ENCODE results near the gene NCOA1.
A peak's percentile ranks its signal among the peaks of the same experiment; 100 is the strongest.

Gene NCOA1

GRCh38 chr2:24486636-24487205, 4.3 kb upstream of the NCOA1 start:
- Histone ChIP-seq H3K4me3 (ENCODE audit: insufficient read length, low read depth) (no peak overlapping the region), H3K9ac (ENCODE audit: insufficient read length, low read depth) (no peak overlapping the region), H3K4me1 (ENCODE audit: insufficient read depth, insufficient read length) (no peaks in the 10 kb centered on the region), H3K27me3 (ENCODE audit: insufficient read depth, insufficient read length) (peaks cover 16% of the 10 kb centered on the region), H3K36me3 (ENCODE audit: insufficient read depth, insufficient read length, low read length) (no peaks in the 10 kb centered on the region), H3K9me3 (ENCODE audit: insufficient read depth, low read length) (peaks cover 10% of the 10 kb centered on the region; the same call in 1 of the 2 replicates)
- no peak for DNase-seq (ENCODE audit: low read depth, low spot score)
- TF ChIP-seq ZNF274 (IDR thresholded peaks at IDR 0.05; ENCODE audit: low read depth, low read length) (no peak), YY1 (IDR thresholded peaks at IDR 0.05; ENCODE audit: insufficient read depth, insufficient read length) (no peak), SUZ12 (IDR thresholded peaks at IDR 0.05; ENCODE audit: extremely low read depth, insufficient read depth, insufficient read length) (no peak)

GRCh38 chr2:24489465-24490180, 1.4 kb upstream of the NCOA1 start:
- peaks cover 45% of the 10 kb centered on the region for H3K27me3 ChIP-seq (ENCODE audit: insufficient read depth, insufficient read length)
- DNase-seq (ENCODE audit: low read depth, low spot score), result no peak
- TF ChIP-seq YY1 (IDR thresholded peaks at IDR 0.05; ENCODE audit: insufficient read depth, insufficient read length), result no peak
- no peak for TF ChIP-seq SUZ12 (IDR thresholded peaks at IDR 0.05; ENCODE audit: extremely low read depth, insufficient read depth, insufficient read length)
- no peak for TF ChIP-seq ZNF274 (IDR thresholded peaks at IDR 0.05; ENCODE audit: low read depth, low read length)
- H3K4me1 ChIP-seq (ENCODE audit: insufficient read depth, insufficient read length), result peaks cover 3% of the 10 kb centered on the region
- H3K36me3 ChIP-seq (ENCODE audit: insufficient read depth, insufficient read length, low read length), result no peaks in the 10 kb centered on the region
- H3K4me3 ChIP-seq (ENCODE audit: insufficient read length, low read depth), result peak overlapping the region; percentile 42
- H3K9me3 ChIP-seq (ENCODE audit: insufficient read depth, low read length), result peaks cover 3% of the 10 kb centered on the region; the same call in 1 of the 2 replicates
- H3K9ac ChIP-seq (ENCODE audit: insufficient read length, low read depth), result peak overlapping the region; percentile 67

- DNase-seq (ENCODE audit: low read depth, low spot score), result no peak
Observed at GRCh38 chr2:24490181-24490689, 819 bp upstream of the NCOA1 start.

GRCh38 chr2:24491542-24492420, 727 bp downstream of the NCOA1 start:
- DNase-seq (ENCODE audit: low read depth, low spot score), result no peak
- Histone ChIP-seq H3K9me3 (ENCODE audit: insufficient read depth, low read length) (no peaks in the 10 kb centered on the region), H3K4me1 (ENCODE audit: insufficient read depth, insufficient read length) (peaks cover 3% of the 10 kb centered on the region), H3K4me3 (ENCODE audit: insufficient read length, low read depth) (peak overlapping the region; percentile 76), H3K36me3 (ENCODE audit: insufficient read depth, insufficient read length, low read length) (no peaks in the 10 kb centered on the region), H3K9ac (ENCODE audit: insufficient read length, low read depth) (peak overlapping the region; percentile 79), H3K27me3 (ENCODE audit: insufficient read depth, insufficient read length) (peaks cover 46% of the 10 kb centered on the region)
- TF ChIP-seq SUZ12 (IDR thresholded peaks at IDR 0.05; ENCODE audit: extremely low read depth, insufficient read depth, insufficient read length) (no peak), ZNF274 (IDR thresholded peaks at IDR 0.05; ENCODE audit: low read depth, low read length) (no peak), YY1 (IDR thresholded peaks at IDR 0.05; ENCODE audit: insufficient read depth, insufficient read length) (no peak)

More at GRCh38 chr2:24490181-24490689, 819 bp upstream of the NCOA1 start:
- peaks cover 3% of the 10 kb centered on the region for H3K4me1 ChIP-seq (ENCODE audit: insufficient read depth, insufficient read length)
- H3K4me3 ChIP-seq (ENCODE audit: insufficient read length, low read depth), result peak overlapping the region; percentile 42
- no peak for TF ChIP-seq YY1 (IDR thresholded peaks at IDR 0.05; ENCODE audit: insufficient read depth, insufficient read length)
- TF ChIP-seq ZNF274 (IDR thresholded peaks at IDR 0.05; ENCODE audit: low read depth, low read length), result no peak
- TF ChIP-seq SUZ12 (IDR thresholded peaks at IDR 0.05; ENCODE audit: extremely low read depth, insufficient read depth, insufficient read length), result no peak
- peak overlapping the region; percentile 67 for H3K9ac ChIP-seq (ENCODE audit: insufficient read length, low read depth)
- peaks cover 46% of the 10 kb centered on the region for H3K27me3 ChIP-seq (ENCODE audit: insufficient read depth, insufficient read length)
- H3K9me3 ChIP-seq (ENCODE audit: insufficient read depth, low read length), result no peaks in the 10 kb centered on the region
- no peaks in the 10 kb centered on the region for H3K36me3 ChIP-seq (ENCODE audit: insufficient read depth, insufficient read length, low read length)

GRCh38 chr2:24492421-24493279, 1.6 kb downstream of the NCOA1 start:
- Histone ChIP-seq H3K9me3 (ENCODE audit: insufficient read depth, low read length) (no peaks in the 10 kb centered on the region), H3K9ac (ENCODE audit: insufficient read length, low read depth) (peak overlapping the region; percentile 32), H3K4me1 (ENCODE audit: insufficient read depth, insufficient read length) (peaks cover 3% of the 10 kb centered on the region), H3K36me3 (ENCODE audit: insufficient read depth, insufficient read length, low read length) (no peaks in the 10 kb centered on the region), H3K4me3 (ENCODE audit: insufficient read length, low read depth) (peak overlapping the region; percentile 76), H3K27me3 (ENCODE audit: insufficient read depth, insufficient read length) (peaks cover 46% of the 10 kb centered on the region)
- TF ChIP-seq YY1 (IDR thresholded peaks at IDR 0.05; ENCODE audit: insufficient read depth, insufficient read length), result no peak
- TF ChIP-seq SUZ12 (IDR thresholded peaks at IDR 0.05; ENCODE audit: extremely low read depth, insufficient read depth, insufficient read length), result no peak
- TF ChIP-seq ZNF274 (IDR thresholded peaks at IDR 0.05; ENCODE audit: low read depth, low read length), result no peak
- DNase-seq (ENCODE audit: low read depth, low spot score), result no peak

- Histone ChIP-seq H3K4me1 (ENCODE audit: insufficient read depth, insufficient read length) (peaks cover 3% of the 10 kb centered on the region), H3K9ac (ENCODE audit: insufficient read length, low read depth) (no peak overlapping the region), H3K27me3 (ENCODE audit: insufficient read depth, insufficient read length) (peaks cover 46% of the 10 kb centered on the region), H3K36me3 (ENCODE audit: insufficient read depth, insufficient read length, low read length) (no peaks in the 10 kb centered on the region), H3K9me3 (ENCODE audit: insufficient read depth, low read length) (no peaks in the 10 kb centered on the region), H3K4me3 (ENCODE audit: insufficient read length, low read depth) (no peak overlapping the region)
- TF ChIP-seq SUZ12 (IDR thresholded peaks at IDR 0.05; ENCODE audit: extremely low read depth, insufficient read depth, insufficient read length) (no peak), YY1 (IDR thresholded peaks at IDR 0.05; ENCODE audit: insufficient read depth, insufficient read length) (no peak), ZNF274 (IDR thresholded peaks at IDR 0.05; ENCODE audit: low read depth, low read length) (no peak)
- DNase-seq (ENCODE audit: low read depth, low spot score), result no peak
Observed at GRCh38 chr2:24493713-24494112, 2.7 kb downstream of the NCOA1 start.

Measured in NT2/D1 (cell line).